HepG2 (cell line): ENCODE results near the gene KLHL30. TPM values are rescaled to one million over a fixed set of nuclear protein-coding genes. Genes with fewer than 3 reads are reported as not detected.

Experiments used
- HCFC1 ChIP-seq: fragments of 150-350 bp; IDR thresholded peaks from 2 replicates; pipeline ENCODE4 v1.6.1; 2014; ENCODE audit warnings: low read depth, low read length
- KAT2B ChIP-seq: fragments of 150-350 bp; IDR thresholded peaks from 2 replicates; pipeline ENCODE4 v1.6.1; 2014; ENCODE audit warnings: low read depth, low read length, borderline replicate concordance
- LCORL ChIP-seq, 2 experiments: fragments of 450-650 bp in 1 of 2; sonication (generic) in 1 of 2; formaldehyde crosslinking in 1 of 2; IDR thresholded peaks; 2 replicates each; pipeline versions ENCODE4 v1.5.0 to v1.6.1; 2017 to 2020; ENCODE audit warnings: antibody characterized with exemption in 1 of 2, missing genetic modification reagents in 1 of 2
- MLLT10 ChIP-seq: sonication (generic); formaldehyde crosslinking; IDR thresholded peaks from 2 replicates; pipeline ENCODE4 v1.4.0; 2020; ENCODE audit warnings: missing genetic modification reagents
- MYC ChIP-seq: sonication (generic); formaldehyde crosslinking; IDR thresholded peaks from 2 replicates; pipeline ENCODE4 v1.9.0; 2021; ENCODE audit warnings: missing genetic modification reagents, borderline replicate concordance
- NCOR1 ChIP-seq: fragments of 200-600 bp; sonication (generic); IDR thresholded peaks from 2 replicates; pipeline ENCODE4 v1.7.0; 2017; ENCODE audit warnings: antibody characterized with exemption, low read length, borderline replicate concordance
- ZNF281 ChIP-seq: sonication (generic); formaldehyde crosslinking; IDR thresholded peaks from 2 replicates; pipeline ENCODE4 v1.4.0; 2020; ENCODE audit warnings: missing genetic modification reagents, borderline replicate concordance
- ZNF350 ChIP-seq: sonication (generic); formaldehyde crosslinking; IDR thresholded peaks from 2 replicates; pipeline ENCODE4 v1.4.0; 2020; ENCODE audit warnings: mild to moderate bottlenecking, low read depth, missing genetic modification reagents, borderline replicate concordance
- ZNF556 ChIP-seq: sonication (generic); formaldehyde crosslinking; IDR thresholded peaks from 2 replicates; pipeline ENCODE4 v1.4.0; 2020; ENCODE audit warnings: mild to moderate bottlenecking, missing genetic modification reagents, borderline replicate concordance
- ZSCAN30 ChIP-seq: sonication (generic); formaldehyde crosslinking; IDR thresholded peaks from 2 replicates; pipeline ENCODE4 v1.5.0; 2020; ENCODE audit warnings: mild to moderate bottlenecking, missing genetic modification reagents
- polyA plus RNA-seq, 8 experiments: library from polyadenylated mRNA; depleted of rRNA in 3 of 8; stranded (reverse) in 7 of 8; unstranded in 1 of 8; fragments of >200 nt; fragmentation: Illumina TruSeq in 4 of 8; extraction: Trizol in 4 of 8; gene quantifications; 2 replicates each; pipeline versions ENCODE4 v1.2.1 to v1.2.3, GENCODE V29; 2011 to 2016; ENCODE audit warnings: low read depth in 4 of 8, missing spikeins in 1 of 8, mixed read lengths in 1 of 8; ENCODE audit not compliant: insufficient read depth in 1 of 8
- total RNA-seq, 5 experiments: library from RNA; depleted of rRNA; stranded (reverse); fragments of >200 nt; fragmentation: Illumina TruSeq; extraction: Trizol; gene quantifications; 2 replicates each; pipeline ENCODE4 v1.2.3, GENCODE V29; 2016; ENCODE audit warnings: low read depth in 1 of 5
- TF ChIP-seq, protein P1 (sequence below), 2 experiments: fragments of 450-650 bp in 1 of 2; sonication (generic) in 1 of 2; formaldehyde crosslinking in 1 of 2; IDR thresholded peaks; 2 replicates each; pipeline versions ENCODE4 v1.6.1 to v1.8.0; 2016 to 2022; ENCODE audit warnings: antibody characterized with exemption in 1 of 2, mild to moderate bottlenecking in 1 of 2, missing genetic modification reagents in 1 of 2
- TF ChIP-seq, protein P2 (sequence below): sonication (generic); formaldehyde crosslinking; IDR thresholded peaks from 2 replicates; pipeline ENCODE4 v1.5.1; 2020; ENCODE audit warnings: missing genetic modification reagents, mild to moderate bottlenecking, borderline replicate concordance

The KLHL30 gene
- total and polyA plus RNA-seq, 2 of the 13 experiments (the other 11 are each of a cell fraction or from before 2014, with no cell fraction given), result 0.05 TPM; not detected in 1

- TF ChIP-seq, protein P1, sequence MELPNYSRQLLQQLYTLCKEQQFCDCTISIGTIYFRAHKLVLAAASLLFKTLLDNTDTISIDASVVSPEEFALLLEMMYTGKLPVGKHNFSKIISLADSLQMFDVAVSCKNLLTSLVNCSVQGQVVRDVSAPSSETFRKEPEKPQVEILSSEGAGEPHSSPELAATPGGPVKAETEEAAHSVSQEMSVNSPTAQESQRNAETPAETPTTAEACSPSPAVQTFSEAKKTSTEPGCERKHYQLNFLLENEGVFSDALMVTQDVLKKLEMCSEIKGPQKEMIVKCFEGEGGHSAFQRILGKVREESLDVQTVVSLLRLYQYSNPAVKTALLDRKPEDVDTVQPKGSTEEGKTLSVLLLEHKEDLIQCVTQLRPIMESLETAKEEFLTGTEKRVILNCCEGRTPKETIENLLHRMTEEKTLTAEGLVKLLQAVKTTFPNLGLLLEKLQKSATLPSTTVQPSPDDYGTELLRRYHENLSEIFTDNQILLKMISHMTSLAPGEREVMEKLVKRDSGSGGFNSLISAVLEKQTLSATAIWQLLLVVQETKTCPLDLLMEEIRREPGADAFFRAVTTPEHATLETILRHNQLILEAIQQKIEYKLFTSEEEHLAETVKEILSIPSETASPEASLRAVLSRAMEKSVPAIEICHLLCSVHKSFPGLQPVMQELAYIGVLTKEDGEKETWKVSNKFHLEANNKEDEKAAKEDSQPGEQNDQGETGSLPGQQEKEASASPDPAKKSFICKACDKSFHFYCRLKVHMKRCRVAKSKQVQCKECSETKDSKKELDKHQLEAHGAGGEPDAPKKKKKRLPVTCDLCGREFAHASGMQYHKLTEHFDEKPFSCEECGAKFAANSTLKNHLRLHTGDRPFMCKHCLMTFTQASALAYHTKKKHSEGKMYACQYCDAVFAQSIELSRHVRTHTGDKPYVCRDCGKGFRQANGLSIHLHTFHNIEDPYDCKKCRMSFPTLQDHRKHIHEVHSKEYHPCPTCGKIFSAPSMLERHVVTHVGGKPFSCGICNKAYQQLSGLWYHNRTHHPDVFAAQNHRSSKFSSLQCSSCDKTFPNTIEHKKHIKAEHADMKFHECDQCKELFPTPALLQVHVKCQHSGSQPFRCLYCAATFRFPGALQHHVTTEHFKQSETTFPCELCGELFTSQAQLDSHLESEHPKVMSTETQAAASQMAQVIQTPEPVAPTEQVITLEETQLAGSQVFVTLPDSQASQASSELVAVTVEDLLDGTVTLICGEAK (IDR thresholded peaks at IDR 0.05), result no peak
- TF ChIP-seq, protein P1 (CRISPR knock-in tag; IDR thresholded peaks at IDR 0.05), result peak; percentile 34; the same call in 1 of the 2 replicates
- TF ChIP-seq HCFC1 (no peak; the same call in 1 of the 2 replicates), NCOR1 (no peak), ZNF350 (CRISPR knock-in tag) (no peak), ZNF281 (CRISPR knock-in tag) (peak; percentile 22; the same call in 1 of the 2 replicates), MLLT10 (no peak), ZNF556 (CRISPR knock-in tag) (peak; percentile 61; the same call in 1 of the 2 replicates), MYC (CRISPR knock-in tag) (peak; percentile 99), LCORL (IDR thresholded peaks at IDR 0.05) (no peak), LCORL (CRISPR knock-in tag; IDR thresholded peaks at IDR 0.05) (peak; percentile 73; the same call in 1 of the 2 replicates), KAT2B (no peak), ZSCAN30 (no peak)
- TF ChIP-seq, protein P2, sequence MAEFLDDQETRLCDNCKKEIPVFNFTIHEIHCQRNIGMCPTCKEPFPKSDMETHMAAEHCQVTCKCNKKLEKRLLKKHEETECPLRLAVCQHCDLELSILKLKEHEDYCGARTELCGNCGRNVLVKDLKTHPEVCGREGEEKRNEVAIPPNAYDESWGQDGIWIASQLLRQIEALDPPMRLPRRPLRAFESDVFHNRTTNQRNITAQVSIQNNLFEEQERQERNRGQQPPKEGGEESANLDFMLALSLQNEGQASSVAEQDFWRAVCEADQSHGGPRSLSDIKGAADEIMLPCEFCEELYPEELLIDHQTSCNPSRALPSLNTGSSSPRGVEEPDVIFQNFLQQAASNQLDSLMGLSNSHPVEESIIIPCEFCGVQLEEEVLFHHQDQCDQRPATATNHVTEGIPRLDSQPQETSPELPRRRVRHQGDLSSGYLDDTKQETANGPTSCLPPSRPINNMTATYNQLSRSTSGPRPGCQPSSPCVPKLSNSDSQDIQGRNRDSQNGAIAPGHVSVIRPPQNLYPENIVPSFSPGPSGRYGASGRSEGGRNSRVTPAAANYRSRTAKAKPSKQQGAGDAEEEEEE (CRISPR knock-in tag), result no peak
These were observed 30.7 kb upstream of the KLHL30 start (continued) for GRCh38 chr2:238107525-238108422.
